Mesothelial cell of epicardium (in vitro differentiated cells): ENCODE data around the gene DMXL2. TPM values are rescaled to one million over a fixed set of nuclear protein-coding genes. Genes with fewer than 3 reads are reported as not detected.

Source experiments
- DNase-seq, 2 experiments: peaks; one replicate each; pipeline ENCODE4 v3.0.0; 2021; ENCODE audit warnings: low spot score in 2 of 2; ENCODE audit not compliant: unreplicated experiment in 2 of 2
- H3K27ac Mint-ChIP-seq: 2 replicates; pipeline ENCODE4 v1.8.0; 2021; ENCODE audit warnings: mixed read lengths
- H3K27me3 Mint-ChIP-seq: 2 replicates; pipeline ENCODE4 v1.8.0; 2021; ENCODE audit warnings: low read depth, mixed read lengths
- H3K36me3 Mint-ChIP-seq: 2 replicates; pipeline ENCODE4 v1.8.0; 2021; ENCODE audit warnings: mixed read lengths
- H3K4me1 Mint-ChIP-seq: 2 replicates; pipeline ENCODE4 v1.8.0; 2021; ENCODE audit warnings: mixed read lengths
- H3K4me3 Mint-ChIP-seq: 2 replicates; pipeline ENCODE4 v1.8.0; 2021; ENCODE audit warnings: mild to moderate bottlenecking, moderate library complexity, mixed read lengths
- H3K9me3 Mint-ChIP-seq: 2 replicates; pipeline ENCODE4 v1.8.0; 2021; ENCODE audit warnings: mixed read lengths
- total RNA-seq: library from RNA; stranded (reverse); gene quantifications from 3 replicates; pipeline ENCODE4 v1.2.1, GENCODE V29; 2021
- TF ChIP-seq, protein P1 (sequence below): fragments of 200-600 bp; sonication (generic); IDR thresholded peaks from one replicate; pipeline ENCODE4 v1.5.0; 2021; ENCODE audit warnings: antibody characterized with exemption; ENCODE audit not compliant: unreplicated experiment

The DMXL2 gene
- total RNA-seq, 1 donor from 2014 or later = 44.8 TPM

DNA sequence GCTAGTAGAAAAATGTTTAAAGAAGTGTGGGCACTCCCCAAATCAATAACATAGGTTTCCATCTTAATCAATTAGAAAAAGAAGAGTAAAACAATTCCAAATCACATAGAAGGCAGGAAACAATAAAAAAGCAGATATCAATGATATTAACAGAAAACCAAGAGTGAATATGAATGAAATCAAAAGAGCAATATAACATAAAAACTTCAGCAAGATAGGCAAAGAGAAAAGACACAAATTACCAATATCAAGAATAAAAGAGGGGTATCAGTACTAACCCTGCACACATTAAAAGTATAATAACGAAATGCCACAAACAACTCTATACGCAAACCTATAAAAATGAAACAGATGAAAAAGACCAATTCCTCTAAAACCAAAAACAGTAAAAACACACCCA is 19.6 kb downstream of the DMXL2 start:
- DNase-seq = no peak
- Mint-ChIP-seq H3K4me1 (no peaks in the 10 kb centered on the region), H3K4me3 (peak overlapping the region; percentile 53), H3K27ac (peak overlapping the region; percentile 45), H3K27me3 (no peaks in the 10 kb centered on the region), H3K36me3 (peaks cover 10% of the 10 kb centered on the region), H3K9me3 (peaks cover 23% of the 10 kb centered on the region)
- TF ChIP-seq, protein P1, sequence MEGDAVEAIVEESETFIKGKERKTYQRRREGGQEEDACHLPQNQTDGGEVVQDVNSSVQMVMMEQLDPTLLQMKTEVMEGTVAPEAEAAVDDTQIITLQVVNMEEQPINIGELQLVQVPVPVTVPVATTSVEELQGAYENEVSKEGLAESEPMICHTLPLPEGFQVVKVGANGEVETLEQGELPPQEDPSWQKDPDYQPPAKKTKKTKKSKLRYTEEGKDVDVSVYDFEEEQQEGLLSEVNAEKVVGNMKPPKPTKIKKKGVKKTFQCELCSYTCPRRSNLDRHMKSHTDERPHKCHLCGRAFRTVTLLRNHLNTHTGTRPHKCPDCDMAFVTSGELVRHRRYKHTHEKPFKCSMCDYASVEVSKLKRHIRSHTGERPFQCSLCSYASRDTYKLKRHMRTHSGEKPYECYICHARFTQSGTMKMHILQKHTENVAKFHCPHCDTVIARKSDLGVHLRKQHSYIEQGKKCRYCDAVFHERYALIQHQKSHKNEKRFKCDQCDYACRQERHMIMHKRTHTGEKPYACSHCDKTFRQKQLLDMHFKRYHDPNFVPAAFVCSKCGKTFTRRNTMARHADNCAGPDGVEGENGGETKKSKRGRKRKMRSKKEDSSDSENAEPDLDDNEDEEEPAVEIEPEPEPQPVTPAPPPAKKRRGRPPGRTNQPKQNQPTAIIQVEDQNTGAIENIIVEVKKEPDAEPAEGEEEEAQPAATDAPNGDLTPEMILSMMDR = no peak

DNA sequence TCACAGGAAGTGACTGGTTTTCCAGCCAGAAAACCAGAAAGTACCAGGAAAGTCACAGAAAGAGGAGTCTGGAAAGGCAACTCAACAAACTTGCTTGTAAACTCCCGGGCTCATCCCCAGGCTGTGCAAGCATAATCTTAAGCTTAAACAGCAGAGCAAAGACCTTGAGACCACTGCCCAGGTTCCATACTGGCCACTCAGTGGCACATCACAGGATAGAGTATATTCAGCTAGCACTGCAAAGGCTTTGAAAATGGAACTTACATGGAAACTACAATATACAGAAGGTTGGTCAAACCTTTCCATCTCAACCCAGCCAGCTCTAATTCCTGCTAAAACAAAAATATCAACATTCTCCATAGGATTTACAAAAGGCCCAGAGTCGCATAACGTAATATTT is 20.1 kb downstream of the DMXL2 start:
- no peak for DNase-seq
- H3K27me3 Mint-ChIP-seq = no peaks in the 10 kb centered on the region
- peaks cover 10% of the 10 kb centered on the region for H3K36me3 Mint-ChIP-seq
- TF ChIP-seq, protein P1 = no peak
- no peak overlapping the region for H3K4me3 Mint-ChIP-seq
- H3K9me3 Mint-ChIP-seq = peaks cover 23% of the 10 kb centered on the region
- no peak overlapping the region for H3K27ac Mint-ChIP-seq
- H3K4me1 Mint-ChIP-seq = no peaks in the 10 kb centered on the region

DNA sequence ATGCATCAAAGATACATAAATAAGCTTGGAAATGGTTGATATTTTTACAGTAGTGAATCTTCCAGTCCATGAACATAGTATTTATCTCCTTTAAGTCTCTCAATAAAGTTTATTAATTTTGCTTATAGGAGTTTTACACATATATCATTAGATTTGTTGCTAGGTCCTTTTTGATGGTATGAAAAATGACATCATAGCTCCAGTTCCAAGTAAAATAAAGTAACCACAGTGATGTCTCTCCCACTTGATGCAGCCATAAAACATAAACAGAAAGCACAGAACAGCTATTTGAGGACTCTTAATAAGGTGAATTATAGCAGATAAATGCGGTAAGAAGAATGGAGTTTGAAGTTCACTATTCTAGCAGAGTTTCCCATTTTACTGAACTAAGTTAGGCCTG is 20.8 kb downstream of the DMXL2 start:
- Mint-ChIP-seq H3K36me3 (peaks cover 10% of the 10 kb centered on the region), H3K27me3 (no peaks in the 10 kb centered on the region), H3K27ac (no peak overlapping the region), H3K4me1 (no peaks in the 10 kb centered on the region), H3K4me3 (no peak overlapping the region), H3K9me3 (peaks cover 27% of the 10 kb centered on the region)
- DNase-seq = no peak
- TF ChIP-seq, protein P1 = no peak

DNA sequence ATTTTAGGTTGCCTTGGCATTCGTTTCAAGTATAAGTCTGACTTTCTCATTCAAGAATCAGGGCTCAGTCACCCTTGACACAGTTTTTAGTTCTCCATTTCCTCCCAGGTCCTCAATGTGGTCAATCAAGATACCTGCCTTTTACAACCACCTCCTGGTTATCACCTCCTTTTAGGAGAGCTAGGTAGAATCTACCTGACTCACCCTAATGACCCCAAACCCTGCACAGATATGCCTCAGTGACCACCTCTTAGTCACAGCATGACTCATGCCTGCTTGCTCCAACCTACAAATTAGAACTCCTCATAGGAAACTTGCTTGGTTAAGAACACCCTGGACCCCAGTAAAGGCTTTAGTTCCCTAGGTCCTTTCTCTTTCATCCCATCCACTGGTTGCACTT is 22.5 kb downstream of the DMXL2 start:
- no peaks in the 10 kb centered on the region for H3K27me3 Mint-ChIP-seq
- no peaks in the 10 kb centered on the region for H3K4me1 Mint-ChIP-seq
- TF ChIP-seq, protein P1 = no peak
- peaks cover 10% of the 10 kb centered on the region for H3K36me3 Mint-ChIP-seq
- H3K9me3 Mint-ChIP-seq = peaks cover 27% of the 10 kb centered on the region
- H3K4me3 Mint-ChIP-seq = no peak overlapping the region
- H3K27ac Mint-ChIP-seq = no peak overlapping the region
- no peak for DNase-seq

DNA sequence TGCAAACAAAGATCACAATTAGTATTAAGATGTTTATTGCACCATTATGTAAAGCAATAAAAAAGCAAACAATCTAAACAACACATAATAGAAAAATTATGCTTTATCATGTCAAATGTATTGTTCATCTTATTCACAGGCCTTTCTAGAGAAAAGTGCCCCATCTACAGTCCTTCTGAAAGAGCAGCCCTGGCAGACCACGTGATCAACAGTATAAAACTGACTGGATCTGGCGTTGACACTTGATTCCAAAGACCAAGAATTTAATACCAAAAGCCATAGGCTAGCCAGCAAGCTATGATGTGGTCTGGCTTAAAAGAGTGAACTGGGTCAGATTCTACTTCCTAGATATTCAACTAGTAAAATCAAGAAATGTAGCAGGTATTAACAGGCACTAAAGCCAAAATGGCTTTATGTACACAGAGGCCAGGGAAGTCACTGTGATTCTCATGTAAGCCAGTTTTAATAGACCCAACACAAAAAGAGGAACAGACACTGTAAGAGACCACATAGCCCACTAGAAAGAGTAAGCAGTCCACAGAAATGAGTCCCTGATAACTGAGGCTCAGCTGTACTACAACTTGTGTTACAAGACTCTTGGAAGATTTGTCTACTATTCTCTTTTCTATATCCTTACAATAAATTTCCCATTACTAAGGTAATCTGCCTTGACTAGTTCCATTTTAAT is 32.5 kb downstream of the DMXL2 start:
- H3K4me3 Mint-ChIP-seq = no peak overlapping the region
- no peak for DNase-seq
- no peak overlapping the region for H3K27ac Mint-ChIP-seq
- peaks cover 42% of the 10 kb centered on the region for H3K9me3 Mint-ChIP-seq
- peaks cover 15% of the 10 kb centered on the region for H3K36me3 Mint-ChIP-seq
- H3K27me3 Mint-ChIP-seq = no peaks in the 10 kb centered on the region
- no peaks in the 10 kb centered on the region for H3K4me1 Mint-ChIP-seq
- TF ChIP-seq, protein P1 = no peak
